Parathyroid adenoma (tissue), 2 donors: ENCODE measurements around the gene TMEM63C.

Experiments used
- H2AFZ ChIP-seq: fragments of 300-600 bp; sonication (generic); one replicate; pipeline ENCODE4 v1.7.0; 2017; ENCODE audit warnings: antibody characterized with exemption, mild to moderate bottlenecking
- H3K27ac ChIP-seq: fragments of 300-600 bp; sonication (generic); one replicate; pipeline ENCODE4 v1.7.0; 2017
- H3K27me3 ChIP-seq: fragments of 300-600 bp; sonication (generic); one replicate; pipeline ENCODE4 v1.7.0; 2017; ENCODE audit warnings: low read length; ENCODE audit not compliant: control insufficient read depth, insufficient read depth
- H3K36me3 ChIP-seq: fragments of 300-600 bp; sonication (generic); one replicate; pipeline ENCODE4 v1.7.0; 2017; ENCODE audit warnings: low read length; ENCODE audit not compliant: control insufficient read depth, insufficient read depth
- H3K4me1 ChIP-seq: fragments of 300-600 bp; sonication (generic); one replicate; pipeline ENCODE4 v1.7.0; 2017; ENCODE audit warnings: control low read depth
- H3K4me2 ChIP-seq: fragments of 300-600 bp; sonication (generic); one replicate; pipeline ENCODE4 v1.7.0; 2017; ENCODE audit warnings: low read length
- H3K4me3 ChIP-seq: fragments of 300-600 bp; sonication (generic); one replicate; pipeline ENCODE4 v1.7.0; 2017; ENCODE audit warnings: low read depth, low read length
- H3K79me2 ChIP-seq: fragments of 300-600 bp; sonication (generic); one replicate; pipeline ENCODE4 v1.7.0; 2017; ENCODE audit warnings: control low read depth
- H3K9ac ChIP-seq: fragments of 300-600 bp; sonication (generic); one replicate; pipeline ENCODE4 v1.7.0; 2017; ENCODE audit warnings: mild to moderate bottlenecking
- H3K9me3 ChIP-seq: fragments of 300-600 bp; sonication (generic); one replicate; pipeline ENCODE4 v1.7.0; 2017; ENCODE audit warnings: low read length; ENCODE audit not compliant: control insufficient read depth
- TF ChIP-seq, protein P1 (sequence below): fragments of 300-600 bp; sonication (generic); IDR thresholded peaks from one replicate; pipeline ENCODE4 v1.7.0; 2017; ENCODE audit warnings: antibody characterized with exemption, mild to moderate bottlenecking
- donor health status: primary hyperparathyroidism.

Gene TMEM63C

DNA sequence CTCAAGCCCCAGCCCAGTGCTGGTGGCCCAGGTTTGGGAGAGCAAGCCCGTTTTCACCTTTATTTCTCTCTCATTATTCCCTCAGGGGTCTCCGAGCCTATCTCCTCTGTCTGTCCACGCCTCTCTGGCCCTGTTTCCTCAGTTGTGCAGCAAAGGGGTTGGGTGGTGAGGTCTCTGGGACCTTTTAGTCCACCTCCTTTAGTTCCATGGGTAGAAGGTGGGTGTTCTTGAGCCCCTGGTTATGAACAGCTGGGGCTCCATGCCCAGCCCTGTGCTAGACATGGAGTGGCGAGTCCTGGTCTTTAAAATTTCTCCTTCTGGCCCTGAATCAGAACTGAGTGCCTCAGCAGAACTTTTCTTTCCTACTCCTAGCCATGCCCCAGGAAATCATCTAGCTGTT is 90.7 kb downstream of the TMEM63C start:
- Histone ChIP-seq H3K36me3 (no peaks in the 10 kb centered on the region), H3K4me3 (no peak overlapping the region), H2AFZ (no peak overlapping the region), H3K4me2 (no peak overlapping the region), H3K27me3 (no peaks in the 10 kb centered on the region), H3K27ac (no peak overlapping the region), H3K79me2 (no peaks in the 10 kb centered on the region), H3K4me1 (no peaks in the 10 kb centered on the region), H3K9me3 (no peaks in the 10 kb centered on the region), H3K9ac (no peak overlapping the region)
- TF ChIP-seq, protein P1, sequence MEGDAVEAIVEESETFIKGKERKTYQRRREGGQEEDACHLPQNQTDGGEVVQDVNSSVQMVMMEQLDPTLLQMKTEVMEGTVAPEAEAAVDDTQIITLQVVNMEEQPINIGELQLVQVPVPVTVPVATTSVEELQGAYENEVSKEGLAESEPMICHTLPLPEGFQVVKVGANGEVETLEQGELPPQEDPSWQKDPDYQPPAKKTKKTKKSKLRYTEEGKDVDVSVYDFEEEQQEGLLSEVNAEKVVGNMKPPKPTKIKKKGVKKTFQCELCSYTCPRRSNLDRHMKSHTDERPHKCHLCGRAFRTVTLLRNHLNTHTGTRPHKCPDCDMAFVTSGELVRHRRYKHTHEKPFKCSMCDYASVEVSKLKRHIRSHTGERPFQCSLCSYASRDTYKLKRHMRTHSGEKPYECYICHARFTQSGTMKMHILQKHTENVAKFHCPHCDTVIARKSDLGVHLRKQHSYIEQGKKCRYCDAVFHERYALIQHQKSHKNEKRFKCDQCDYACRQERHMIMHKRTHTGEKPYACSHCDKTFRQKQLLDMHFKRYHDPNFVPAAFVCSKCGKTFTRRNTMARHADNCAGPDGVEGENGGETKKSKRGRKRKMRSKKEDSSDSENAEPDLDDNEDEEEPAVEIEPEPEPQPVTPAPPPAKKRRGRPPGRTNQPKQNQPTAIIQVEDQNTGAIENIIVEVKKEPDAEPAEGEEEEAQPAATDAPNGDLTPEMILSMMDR: no peak

DNA sequence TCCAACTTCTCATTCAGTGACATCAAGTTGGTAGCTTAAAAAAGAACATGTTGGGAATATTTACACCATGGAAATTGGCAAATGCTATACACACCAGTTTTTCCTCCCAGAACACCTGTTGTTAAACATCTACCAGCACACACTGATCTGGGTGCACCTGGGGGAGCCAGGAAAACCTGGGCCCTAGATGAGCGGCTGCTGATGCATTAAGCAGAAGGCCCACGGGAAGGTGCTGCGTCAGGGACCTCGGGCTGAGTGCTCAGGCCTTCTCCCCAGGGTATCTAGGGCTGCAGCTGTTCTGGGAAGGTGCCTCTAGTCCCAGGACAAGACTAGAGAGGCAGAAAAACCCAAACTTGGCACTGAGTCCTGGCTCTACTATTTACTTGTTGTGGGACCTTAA is 92.2 kb downstream of the TMEM63C start:
- Histone ChIP-seq H3K4me1 (no peaks in the 10 kb centered on the region), H3K9ac (no peak overlapping the region), H2AFZ (no peak overlapping the region), H3K27me3 (no peaks in the 10 kb centered on the region), H3K27ac (no peak overlapping the region), H3K9me3 (no peaks in the 10 kb centered on the region), H3K36me3 (no peaks in the 10 kb centered on the region), H3K4me3 (no peak overlapping the region), H3K4me2 (no peak overlapping the region), H3K79me2 (no peaks in the 10 kb centered on the region)
- TF ChIP-seq, protein P1: no peak

DNA sequence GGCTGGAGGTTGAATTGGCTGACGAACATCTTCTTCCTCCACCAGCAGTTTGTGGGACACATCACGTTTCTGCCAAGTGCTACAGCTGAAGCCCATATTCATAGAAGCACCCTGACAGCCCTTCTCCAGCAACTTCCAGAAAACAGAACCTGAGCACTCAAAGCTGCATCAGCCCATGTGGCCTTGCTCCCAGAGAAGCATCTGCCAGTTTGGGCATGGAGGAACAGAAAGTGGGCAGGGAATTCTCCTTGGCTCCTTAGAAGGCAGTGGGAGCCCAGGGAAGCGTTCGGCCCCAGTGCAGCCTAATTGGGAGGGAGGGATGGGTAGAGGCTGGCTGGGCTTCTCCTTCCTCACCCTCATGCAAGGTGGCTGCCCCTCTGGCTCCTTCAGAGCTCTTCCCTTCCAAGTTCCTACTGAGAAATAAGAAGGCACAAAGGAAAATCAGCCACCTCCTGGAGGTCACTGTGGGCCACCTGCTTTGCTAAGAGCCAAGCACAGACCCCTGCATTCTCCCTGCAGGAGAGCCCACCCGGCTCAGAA is 93.5 kb downstream of the TMEM63C start:
- no peak overlapping the region for H3K4me2 ChIP-seq
- H3K79me2 ChIP-seq: no peaks in the 10 kb centered on the region
- H3K4me3 ChIP-seq: no peak overlapping the region
- no peak overlapping the region for H3K27ac ChIP-seq
- H3K27me3 ChIP-seq: no peaks in the 10 kb centered on the region
- no peak overlapping the region for H3K9ac ChIP-seq
- H3K9me3 ChIP-seq: no peaks in the 10 kb centered on the region
- no peaks in the 10 kb centered on the region for H3K4me1 ChIP-seq
- TF ChIP-seq, protein P1: no peak
- H3K36me3 ChIP-seq: no peaks in the 10 kb centered on the region
- no peak overlapping the region for H2AFZ ChIP-seq

DNA sequence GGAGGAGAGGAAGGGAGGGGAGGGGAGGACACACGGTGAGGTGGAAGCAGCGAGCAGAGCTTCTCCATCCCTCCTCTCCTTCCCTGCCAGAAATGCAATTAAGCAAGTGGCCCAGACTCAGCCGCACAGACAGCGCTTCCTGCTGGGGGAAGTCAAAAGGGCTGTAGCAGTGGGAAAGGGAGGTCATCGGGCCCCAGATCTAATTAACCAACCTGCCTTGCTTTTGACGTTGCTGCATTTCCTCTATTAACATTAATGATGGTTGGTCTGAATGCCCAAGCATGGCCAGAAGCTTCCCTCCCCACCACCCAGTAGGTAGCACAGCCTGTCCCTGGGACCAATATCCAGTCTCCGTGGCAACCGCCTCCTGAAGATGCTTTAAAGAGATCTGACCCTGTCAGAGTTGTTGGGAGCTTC is 94.0 kb downstream of the TMEM63C start:
- Histone ChIP-seq H3K4me2 (no peak overlapping the region), H3K9ac (no peak overlapping the region), H3K27ac (no peak overlapping the region), H3K27me3 (no peaks in the 10 kb centered on the region), H3K4me3 (no peak overlapping the region), H3K4me1 (no peaks in the 10 kb centered on the region), H2AFZ (no peak overlapping the region), H3K9me3 (no peaks in the 10 kb centered on the region), H3K36me3 (no peaks in the 10 kb centered on the region), H3K79me2 (no peaks in the 10 kb centered on the region)
- TF ChIP-seq, protein P1: no peak

DNA sequence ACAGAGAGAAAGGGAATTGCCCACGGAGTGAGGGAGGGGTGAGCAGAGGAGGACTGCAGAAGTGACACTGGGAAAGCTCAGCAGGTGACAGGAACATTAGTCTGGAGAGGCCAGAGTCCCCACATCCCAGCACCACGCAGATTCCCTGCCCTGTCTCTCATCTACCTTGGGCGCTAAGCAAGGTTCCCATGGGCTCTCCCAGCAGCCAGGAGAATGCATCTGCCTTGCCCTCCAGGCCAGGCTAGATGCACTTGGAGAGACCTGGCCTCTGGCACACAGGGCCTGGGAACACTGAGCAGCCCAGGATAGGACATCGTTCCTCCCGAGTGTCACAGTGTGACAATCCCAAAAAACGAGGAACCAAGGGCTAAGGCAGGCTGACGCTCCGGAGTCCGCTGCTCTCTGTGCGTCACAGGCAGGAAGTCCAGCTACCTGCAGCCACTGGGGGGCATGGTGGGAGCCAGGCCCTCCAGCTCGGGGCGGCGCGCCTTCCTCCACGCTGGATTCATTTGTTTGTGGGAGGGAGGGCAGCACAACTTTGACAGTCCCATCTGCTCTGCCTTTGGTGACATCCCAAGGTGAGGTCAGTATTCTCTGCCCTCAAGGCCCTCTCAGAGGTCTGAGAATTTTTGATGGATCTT is 94.8 kb downstream of the TMEM63C start:
- H3K27me3 ChIP-seq: no peaks in the 10 kb centered on the region
- H3K4me2 ChIP-seq: no peak overlapping the region
- H3K79me2 ChIP-seq: no peaks in the 10 kb centered on the region
- H3K4me1 ChIP-seq: no peaks in the 10 kb centered on the region
- TF ChIP-seq, protein P1: no peak
- no peak overlapping the region for H3K9ac ChIP-seq
- H3K27ac ChIP-seq: no peak overlapping the region
- H3K9me3 ChIP-seq: no peaks in the 10 kb centered on the region
- H3K36me3 ChIP-seq: no peaks in the 10 kb centered on the region
- no peak overlapping the region for H2AFZ ChIP-seq
- H3K4me3 ChIP-seq: no peak overlapping the region
